Activated CD4-positive, alpha-beta T cell treated with anti-CD3 and anti-CD28 coated beads, Interleukin-2, amount 50 U/mL, for 4 hours (primary cell): Measurements from ENCODE around the gene ZNRD2.
"Not testable (repeated sequence)": the region's sequence is repeated elsewhere in the genome, so short reads cannot be mapped to it uniquely, and the experiment has no call there.

Source experiments
- DNase-seq, 2 experiments: peaks; one replicate each; pipeline ENCODE4 v3.0.0-alpha.2; 2020

The ZNRD2 gene

DNA sequence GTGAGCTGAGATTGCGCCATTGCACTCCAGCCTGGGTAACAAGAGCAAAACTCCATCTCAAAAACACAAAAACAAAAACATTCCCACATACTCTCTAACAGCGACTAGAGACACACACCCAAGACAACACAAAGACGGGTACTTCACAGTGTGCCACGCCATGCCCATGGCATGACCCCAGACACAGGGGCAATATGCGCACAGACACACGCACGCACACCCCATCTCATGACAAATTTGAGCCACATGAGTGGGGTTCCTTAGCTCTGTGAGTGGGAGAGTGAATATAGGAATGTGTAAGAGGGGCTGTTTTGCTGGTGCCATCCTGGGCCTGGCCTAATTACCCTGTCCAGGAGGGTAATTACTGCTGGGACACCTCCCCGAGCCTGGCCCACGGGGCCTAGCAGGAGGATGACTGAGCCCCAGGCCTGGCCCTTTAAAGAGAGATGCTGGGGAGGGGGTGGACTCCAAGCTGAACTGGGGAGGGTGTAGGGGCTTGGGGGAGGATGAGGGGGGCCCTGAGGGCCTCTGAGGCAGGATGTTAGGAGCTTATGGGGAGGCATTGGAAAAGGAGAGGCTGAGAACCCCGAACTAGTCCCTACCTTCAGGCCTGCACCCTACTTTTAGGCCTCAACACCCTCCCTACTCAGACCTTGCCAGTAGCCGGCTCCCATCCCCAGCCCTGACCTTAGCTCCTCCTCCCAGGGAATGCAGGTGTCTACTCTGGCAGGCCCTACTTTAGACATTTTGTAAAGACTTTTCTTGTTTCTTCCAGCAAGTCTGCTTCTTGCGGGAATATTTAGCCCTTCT, 13.6 kb upstream of the ZNRD2 start:
- no peak for DNase-seq

DNA sequence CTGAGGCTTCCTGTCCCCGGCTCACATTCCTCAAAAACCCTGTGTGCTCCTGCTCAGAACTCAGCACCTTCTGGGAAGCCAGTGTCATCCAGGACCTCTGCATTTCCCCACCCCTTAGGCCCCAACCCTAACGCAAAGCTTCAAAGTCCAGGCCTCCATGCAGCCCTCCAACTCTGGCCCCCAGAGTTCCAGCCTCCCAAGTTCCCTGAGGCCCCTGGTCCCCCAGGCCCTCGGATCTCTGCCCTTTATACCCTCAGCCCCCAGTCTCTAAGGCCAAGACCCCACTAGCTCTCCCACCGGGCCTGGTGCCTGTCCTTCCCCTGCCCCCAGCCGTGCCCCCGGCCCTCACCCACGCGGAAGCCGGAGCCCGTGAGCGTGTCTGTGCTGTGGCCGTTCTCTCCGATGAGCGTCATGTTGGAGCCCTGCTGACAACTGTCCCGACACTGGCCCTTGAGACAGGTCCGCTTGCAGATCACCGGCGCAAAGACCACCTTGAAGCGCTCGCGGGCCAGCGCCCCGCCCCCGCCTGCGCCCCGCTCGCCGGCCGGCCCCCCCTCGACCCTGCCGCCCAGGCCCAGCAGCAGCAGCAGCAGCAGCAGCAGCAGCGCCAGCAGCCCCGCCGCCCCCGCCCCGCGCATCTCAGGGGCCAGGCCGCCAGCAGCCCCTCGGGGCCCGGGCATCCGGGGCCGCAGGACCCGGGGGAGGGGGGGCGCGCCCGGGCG, 12.8 kb upstream of the ZNRD2 start:
- no peak for DNase-seq

DNA sequence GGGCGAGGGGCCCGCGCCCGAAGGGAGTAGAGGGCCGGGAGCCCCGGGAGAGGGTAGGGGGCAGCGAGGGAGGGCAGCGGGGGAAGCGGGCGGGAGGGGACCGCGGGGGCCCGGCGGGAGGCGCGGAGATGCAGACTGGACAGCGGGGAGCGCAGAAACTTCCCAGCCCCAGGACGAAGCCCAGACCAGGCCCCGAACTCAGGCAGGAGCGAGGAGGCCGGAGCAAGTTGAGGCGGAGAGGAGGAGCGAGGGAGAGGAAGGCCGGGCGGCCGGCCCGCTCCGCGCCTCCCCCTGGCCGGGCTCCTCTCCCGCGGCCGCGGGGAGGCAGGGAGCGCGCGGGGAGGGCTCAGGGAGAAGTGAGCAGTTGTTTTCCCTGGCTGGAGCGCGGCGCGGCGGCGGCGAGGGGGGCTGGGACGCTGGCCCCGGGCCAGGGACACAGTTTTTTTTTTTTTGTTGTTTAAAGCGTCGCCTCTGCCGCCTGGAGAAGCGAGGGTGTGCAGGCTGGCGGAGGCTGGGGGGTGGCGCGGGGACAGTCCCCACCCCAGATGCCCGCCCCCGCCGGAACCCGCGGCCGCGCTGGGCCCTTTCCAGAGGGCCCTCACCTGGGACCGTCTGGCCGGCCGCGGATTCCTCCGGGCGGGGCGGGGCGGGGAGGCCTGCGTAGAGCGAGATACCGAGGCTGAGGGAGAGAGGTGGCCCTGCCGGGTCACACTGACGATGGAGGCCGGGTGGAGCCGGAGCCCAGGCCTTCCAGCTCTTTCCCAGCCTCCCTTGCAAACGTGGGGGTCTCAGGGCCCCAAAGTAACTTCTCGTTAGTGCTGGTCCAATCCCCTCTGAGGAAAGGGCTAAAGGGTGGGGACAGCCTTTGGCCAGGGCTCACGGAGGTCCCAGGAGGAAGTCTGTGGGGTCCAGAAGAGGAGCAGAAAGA, 12.0 kb upstream of the ZNRD2 start, which contains the start of gene LTBP3:
Gene LTBP3 (minus strand): TSS at position 358 of the 928 bp plus-strand sequence. CDS start 400 bp downstream, outside the sequence.
- DNase-seq, result peak in 1 of 2 experiments; percentile 25

DNA sequence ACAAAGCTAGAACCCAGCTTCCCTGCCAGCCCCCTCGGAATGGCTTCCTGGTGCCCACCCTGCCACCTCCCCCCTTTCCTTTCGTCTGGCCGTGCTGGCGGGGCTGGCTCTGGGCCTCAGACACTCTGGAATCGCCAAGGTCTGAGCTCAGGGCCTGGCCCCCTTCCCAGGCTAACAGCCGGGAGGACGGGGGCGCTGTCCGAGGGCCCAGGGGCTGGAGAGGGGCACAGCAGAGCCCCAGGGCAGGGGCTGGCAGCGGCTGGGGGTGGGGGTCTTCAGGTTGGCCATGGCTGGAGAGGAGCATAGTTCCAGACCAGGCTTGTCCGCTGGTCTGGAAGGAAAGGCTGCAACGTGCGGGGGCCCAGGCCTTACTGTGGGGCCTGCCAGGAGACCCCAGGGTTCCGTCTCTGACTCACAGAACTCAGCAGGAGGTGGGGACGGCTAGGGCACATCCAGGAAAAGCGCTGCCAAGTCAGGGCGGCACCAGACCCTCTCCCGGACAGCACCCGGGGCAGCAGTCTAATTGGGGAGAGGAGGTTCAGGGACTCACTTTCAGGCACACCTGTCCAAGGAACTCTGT, 11.3 kb upstream of the ZNRD2 start:
- no peak for DNase-seq

DNA sequence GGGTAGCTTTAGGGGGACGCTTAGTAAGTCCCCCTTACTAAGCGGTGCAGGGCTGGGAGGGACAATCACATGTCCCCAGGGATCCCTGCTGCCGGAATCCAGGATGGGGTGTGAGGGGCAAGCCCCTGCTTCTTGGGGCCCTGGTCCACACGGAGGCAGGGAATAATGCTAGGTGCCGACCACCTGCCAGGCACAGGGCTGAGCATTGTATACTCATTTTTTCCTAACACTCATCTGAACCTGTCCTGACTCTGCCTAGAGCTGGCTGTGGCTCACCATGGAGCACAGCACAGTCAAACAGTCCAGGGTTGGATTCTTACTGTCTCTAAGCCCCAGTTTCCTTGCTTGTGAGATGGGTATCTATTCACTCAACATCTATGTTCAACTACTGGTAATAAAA, 10.7 kb upstream of the ZNRD2 start:
- no peak for DNase-seq

DNA sequence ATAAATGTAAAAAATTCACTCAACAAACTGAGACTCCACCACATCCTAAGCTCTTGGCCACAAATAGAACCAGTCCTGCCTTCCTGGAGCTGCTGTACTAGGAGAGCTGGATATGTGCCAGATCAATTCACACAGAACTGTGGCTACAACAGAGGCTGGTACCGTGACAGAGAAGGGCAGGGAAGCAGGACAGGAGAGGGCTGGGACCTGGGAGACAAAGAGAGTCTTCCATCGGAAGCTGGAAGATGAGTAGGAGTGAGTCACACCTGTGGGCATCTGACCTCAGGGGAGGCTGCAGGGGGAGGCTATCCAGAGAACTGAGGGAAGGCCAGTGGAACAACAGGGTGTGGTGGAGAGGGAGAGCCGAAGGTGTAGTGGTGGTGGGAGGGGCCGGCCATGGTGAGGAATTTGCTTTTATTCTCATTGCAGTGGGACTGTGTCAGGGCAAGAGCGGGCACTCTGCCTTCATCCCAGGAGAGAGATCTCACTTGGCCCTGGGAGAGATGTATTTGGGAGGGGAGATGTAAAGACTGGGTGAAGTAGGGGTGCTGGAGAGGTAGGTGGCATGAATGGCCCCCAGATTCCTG, 10.2 kb upstream of the ZNRD2 start:
- DNase-seq, result no peak

DNA sequence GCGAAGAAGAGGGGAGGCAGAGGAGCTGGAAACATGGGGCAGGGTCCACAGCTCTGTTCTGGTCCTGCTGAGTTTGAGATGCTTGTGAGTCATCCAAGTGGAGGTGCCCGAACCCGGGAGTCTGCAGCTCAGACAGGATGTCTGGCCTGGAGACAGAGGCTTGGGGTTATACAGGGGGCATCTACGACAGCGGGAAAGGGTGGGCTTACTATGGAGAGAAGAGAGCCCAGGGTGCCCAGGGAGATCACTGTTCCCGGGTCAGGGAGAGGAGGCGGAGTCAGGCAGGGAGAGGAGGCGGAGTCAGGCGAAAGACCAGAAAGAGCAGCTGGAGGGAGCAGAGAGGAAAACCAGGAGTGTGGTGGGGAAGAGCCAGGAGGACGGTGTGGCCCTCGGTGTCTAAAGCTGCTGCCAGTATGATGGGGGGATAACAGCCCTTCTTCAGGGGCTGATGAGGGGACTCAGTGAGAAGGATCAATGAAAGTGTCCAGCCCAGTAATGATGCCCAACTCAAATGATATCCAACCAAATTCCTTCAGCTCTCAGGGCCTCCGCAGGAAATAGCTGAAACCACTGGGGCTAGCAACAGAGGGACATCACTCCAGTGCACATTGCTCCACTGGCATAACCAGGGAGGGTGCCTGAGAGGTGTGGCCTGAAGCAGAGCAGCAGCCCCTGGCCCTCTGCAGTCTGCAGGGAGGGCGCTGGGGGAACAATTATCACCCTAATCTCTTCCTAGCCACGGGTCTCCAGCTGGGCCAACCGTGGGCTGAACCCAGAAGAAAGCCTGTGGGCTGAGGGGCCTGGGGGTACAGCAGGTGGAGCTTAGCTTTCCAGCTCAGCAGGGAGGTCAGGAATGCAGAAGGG, 9.5 kb upstream of the ZNRD2 start:
- DNase-seq, result no peak

DNA sequence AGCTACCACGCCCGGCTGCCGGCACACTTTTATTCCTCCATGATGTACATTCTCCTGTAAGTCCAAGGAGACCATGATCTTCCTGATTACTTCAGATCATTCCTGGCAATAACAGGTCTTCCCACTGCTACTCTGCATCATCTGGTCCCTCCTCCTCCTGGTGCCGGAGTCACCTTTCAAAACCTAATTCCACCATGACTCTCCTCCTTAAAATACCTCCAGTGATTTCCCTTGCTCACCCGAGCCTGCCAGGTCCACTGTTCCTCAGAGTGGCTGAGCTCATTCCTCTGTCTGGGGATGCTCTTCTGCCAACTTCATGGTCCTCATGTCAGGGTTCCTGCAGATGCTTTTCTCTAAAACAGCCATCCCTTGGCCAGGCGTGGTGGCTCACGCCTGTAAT, 8.3 kb upstream of the ZNRD2 start:
- DNase-seq, result no peak

DNA sequence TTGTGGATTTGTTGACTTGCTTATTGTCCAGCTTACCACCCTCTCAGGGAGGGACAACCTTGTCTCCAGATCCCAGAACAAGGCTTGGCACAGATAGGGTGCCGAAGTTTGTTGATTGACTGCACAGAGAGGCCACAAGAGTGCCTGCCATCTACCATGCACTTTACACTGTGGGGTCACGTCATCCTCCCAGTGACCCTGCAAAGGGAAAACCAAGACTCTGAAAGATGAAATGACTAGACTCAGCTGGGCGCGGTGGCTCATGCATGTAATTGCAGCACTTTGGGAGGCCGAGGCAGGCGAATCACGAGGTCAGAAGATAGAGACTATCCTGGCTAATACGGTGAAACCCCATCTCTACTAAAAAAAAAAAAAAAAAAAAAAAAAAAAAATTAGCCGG, 7.5 kb upstream of the ZNRD2 start:
- no peak for DNase-seq

DNA sequence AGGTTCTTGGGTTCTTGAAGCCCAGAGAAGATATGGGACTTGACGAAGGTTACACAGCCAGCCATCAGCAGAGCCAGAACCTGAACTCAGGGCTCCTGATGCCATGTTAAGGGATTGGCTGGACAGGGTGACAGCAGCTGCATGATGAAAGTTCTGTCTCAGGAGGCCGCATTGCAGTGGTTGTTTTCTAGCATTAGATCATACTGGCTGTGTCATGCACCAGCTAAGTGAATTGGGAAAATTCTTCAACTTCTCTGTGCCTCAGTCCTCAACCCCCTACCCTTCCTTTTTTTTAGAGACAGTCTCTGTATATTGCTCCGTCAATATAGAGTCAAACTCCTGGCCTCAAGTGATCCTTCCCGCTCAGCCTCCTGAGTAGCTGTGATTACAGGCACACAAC, 6.7 kb upstream of the ZNRD2 start:
- DNase-seq, result no peak

DNA sequence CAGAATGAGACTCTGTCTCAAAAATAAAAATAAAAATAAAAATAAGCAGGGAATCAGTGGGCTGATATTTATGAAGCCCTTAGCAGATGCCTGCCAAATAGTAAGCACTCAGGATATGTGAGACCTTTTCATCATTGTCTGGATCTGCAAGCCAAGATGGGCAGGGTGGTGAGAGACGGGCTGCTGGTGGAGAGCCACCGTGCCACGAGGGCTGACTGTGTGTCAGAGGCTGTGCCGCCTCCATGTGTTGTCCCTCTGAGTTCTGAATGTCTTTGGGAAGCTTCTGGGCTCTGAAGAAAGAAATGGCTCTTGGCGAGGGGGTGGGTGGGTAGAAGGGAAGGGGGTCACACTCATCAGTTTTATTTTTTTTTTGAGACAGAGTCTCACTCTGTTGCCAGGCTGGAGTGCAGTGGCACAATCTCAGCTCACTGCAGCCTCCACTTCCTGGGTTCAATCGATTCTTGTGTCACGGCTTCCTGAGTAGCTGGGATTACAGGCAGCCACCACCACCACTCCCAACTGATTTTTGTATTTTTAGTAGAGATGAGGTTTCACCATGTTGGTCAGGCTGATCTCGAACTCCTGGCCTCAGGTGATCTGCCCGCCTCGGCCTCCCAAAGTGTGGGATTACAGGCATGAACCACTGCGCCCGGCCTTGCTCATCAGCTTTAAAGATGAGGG, 5.3 kb upstream of the ZNRD2 start:
- DNase-seq, result not testable (repeated sequence)

DNA sequence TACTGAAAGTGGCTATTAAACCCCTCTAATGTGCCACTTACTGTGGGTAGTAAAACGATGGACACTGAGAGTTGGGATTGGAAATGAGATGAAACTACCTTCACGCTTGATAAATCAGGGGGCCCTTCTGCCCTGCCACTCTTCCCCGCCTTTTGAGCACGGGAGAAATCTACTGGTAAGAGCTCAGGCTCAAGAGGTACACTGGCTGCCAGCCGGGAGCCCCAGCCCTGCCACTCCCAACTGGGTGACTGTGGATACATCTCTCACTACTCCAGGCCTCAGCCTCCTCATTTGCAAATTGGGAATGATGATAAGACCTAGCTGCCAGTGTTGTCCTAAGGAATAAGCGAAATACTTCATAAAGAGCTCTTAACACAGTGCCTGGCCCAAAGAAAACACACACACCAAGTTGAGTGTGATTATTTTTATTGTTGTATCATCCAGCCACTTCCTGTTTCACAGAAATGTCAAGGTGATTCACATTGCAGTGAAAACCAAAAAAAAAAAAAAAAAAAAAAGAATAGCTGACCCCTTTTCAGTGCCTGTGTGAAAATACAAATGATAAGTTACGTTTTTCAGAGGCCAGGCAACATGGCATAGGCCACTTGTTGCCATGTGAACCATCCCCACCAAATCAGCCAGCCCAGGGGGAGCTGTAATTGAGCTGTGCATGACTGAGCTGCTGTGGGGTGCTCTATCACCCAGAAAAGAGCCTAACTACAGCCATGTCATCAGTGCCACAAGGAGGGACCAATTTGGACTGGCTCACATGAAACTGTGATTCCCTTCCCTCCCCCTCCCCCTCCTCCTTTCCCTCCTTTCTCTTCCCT, 4.4 kb upstream of the ZNRD2 start:
- DNase-seq, result no peak

DNA sequence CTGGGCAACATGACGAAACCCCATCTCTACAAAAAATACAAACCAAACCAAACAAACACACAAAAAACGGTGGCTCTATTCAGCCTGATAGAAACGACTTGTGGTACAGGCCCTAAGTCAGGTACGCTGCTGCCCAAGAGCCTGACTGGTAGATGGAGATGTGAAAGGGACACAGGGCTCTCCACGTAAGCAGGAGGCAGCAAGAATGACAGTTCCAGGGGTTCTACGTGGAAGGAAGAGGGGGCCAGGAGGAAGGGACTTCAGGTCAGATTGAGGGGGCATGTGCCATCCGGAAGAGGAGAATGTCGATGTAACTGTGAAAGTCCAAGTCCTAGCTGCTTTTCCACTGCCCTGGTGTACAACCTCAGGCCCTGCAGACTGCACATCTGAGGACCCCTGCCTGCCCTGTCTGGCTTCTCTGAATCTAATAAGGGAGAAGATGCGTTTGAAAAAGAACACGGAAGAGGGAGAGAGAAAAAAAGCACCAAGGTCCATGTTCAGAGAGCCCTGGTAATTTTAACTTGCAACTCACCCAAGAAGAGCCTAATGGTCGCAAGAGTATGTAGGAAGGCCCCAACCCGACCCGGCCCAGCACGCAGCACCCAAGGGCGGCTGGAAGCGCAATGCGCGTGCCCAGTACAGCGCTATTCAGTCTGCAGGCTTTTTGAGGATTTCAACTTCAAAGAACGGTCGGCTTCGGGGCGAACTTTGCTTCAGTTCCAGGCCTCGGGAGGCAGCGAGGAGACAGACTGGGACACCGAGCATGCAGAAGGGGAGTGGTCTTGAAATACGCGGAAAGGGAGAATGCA, 909 bp upstream of the ZNRD2 start:
- DNase-seq, result no peak

DNA sequence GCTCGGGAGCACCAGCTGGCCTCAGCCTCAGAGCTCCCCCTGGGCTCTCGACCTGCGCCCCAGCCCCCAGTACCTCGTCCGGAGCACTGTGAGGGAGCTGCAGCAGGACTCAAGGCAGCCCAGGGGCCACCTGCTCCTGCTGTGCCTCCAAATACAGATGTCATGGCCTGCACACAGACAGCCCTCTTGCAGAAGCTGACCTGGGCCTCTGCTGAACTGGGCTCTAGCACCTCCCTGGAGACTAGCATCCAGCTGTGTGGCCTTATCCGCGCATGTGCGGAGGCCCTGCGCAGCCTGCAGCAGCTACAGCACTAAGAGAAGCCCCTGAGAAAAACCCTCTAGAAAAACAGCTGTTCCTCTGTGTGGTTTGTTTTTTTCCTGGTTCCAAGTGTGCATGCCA, 1.1 kb downstream of the ZNRD2 start:
- DNase-seq, result no peak

DNA sequence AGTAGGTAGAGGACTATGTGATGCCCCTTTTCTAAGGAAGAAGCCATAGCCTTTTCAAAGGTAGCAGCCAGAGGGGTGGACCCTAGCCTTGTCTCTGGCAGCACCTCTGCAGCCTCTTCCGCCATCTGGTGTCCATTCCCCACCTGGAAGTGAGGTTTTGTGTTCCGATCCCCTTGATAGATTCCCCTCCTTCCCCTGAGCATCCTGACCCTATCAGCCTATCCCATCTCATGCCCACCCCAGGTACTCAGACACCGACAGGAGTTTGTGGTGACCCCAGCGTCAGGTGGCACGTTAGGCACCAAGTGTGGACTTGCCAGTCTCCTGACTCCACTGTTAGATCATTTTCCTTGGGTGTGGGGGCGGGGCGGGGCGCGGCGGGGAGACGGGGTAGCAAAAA, 1.7 kb downstream of the ZNRD2 start:
- no peak for DNase-seq

DNA sequence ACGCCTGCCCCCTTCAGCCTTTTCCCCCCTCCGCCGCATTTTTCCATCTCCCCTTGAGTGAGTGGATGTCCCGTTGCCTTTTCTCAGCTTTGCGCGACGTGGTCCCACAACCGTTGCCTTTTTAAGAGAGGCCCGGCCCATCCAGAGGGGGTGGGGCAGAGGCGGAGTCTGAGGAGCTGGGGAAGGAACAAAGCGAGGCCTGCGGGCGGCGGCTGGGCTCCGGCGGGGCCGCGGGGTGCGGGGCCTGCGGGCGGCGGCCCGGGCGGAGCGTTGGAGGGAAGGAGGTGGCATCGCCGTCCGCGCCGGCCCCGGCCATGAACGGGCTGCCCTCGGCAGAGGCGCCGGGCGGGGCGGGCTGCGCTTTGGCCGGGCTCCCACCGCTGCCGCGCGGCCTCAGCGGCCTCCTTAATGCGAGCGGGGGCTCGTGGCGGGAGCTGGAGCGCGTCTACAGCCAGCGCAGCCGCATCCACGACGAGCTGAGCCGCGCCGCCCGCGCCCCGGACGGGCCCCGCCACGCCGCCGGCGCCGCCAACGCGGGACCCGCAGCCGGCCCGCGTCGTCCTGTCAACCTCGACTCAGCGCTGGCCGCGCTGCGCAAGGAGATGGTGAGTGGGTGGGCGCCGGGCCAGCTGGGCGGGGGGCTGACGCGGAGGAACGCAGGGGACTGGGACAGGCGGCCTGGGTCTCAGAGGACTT, 2.2 kb downstream of the ZNRD2 start, which contains the start of gene FAM89B:
Gene FAM89B (plus strand): TSS at position 183 of the 696 bp plus-strand sequence. CDS start 132 bp downstream, at position 315.
- DNase-seq, result peak; percentile 88 to 89

DNA sequence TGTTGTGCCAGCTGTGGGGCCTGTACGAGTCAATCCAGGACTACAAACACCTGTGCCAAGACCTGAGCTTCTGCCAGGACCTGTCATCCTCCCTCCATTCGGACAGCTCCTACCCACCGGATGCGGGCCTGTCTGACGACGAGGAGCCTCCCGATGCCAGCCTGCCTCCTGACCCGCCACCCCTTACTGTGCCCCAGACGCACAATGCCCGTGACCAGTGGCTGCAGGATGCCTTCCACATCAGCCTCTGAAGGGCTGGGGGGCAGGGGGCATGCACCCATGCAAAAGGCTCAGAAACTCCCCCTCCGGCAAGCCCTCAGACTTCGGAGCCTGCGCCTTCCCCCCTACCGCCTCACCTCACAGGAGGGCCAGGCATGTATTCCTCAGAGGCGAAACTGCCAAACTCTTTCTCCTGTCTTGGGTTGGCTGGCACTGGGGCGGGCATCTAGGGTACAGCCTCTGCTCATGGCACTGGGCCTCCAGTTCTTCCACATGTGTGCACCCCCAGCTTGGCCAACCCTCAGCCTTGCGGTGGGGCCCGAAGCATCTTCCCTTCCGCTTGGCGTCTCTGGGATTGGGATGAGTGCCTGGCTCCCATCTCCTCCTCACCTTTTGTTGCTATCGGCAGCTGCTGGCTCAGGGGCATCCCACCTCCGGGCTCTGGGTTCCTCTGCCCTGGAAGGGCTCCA, 3.3 kb downstream of the ZNRD2 start:
- no peak for DNase-seq
